Endodermal cell (in vitro differentiated cells): ENCODE results near the gene OR1J4. TPM values are rescaled to one million over a fixed set of nuclear protein-coding genes. Genes with fewer than 3 reads are reported as not detected.

Experiments used
- DNase-seq: peaks from one replicate; pipeline ENCODE4 v3.0.0-alpha.2; 2017
- H3K27ac ChIP-seq: 2 replicates; pipeline ENCODE4 v1.5.1; 2013; ENCODE audit warnings: mild to moderate bottlenecking, low read depth, low read length, moderate library complexity
- H3K27me3 ChIP-seq: 2 replicates; pipeline ENCODE4 v1.6.1; 2013; ENCODE audit warnings: mild to moderate bottlenecking, low read length, moderate library complexity; ENCODE audit not compliant: insufficient read depth, control insufficient read depth, poor library complexity, severe bottlenecking
- H3K36me3 ChIP-seq: 2 replicates; pipeline ENCODE4 v1.7.0; 2013; ENCODE audit warnings: mild to moderate bottlenecking, low read length, moderate library complexity; ENCODE audit not compliant: control insufficient read depth, insufficient read depth
- H3K4me1 ChIP-seq: one replicate; pipeline ENCODE4 v1.7.0; 2013; ENCODE audit warnings: low read length; ENCODE audit not compliant: control insufficient read depth, insufficient read depth
- H3K4me3 ChIP-seq: 2 replicates; pipeline ENCODE4 v1.5.1; 2013; ENCODE audit warnings: mild to moderate bottlenecking, low read length, moderate library complexity
- H3K9ac ChIP-seq: 2 replicates; pipeline ENCODE4 v1.6.1; 2013; ENCODE audit warnings: mild to moderate bottlenecking, low read length, moderate library complexity; ENCODE audit not compliant: poor library complexity, severe bottlenecking; ENCODE audit errors: extremely low read depth
- H3K9me3 ChIP-seq: 2 replicates; pipeline ENCODE4 v1.6.1; 2013; ENCODE audit warnings: mild to moderate bottlenecking, low read length, moderate library complexity; ENCODE audit not compliant: control insufficient read depth
- H3K27ac Mint-ChIP-seq: 2 replicates; pipeline ENCODE4 v1.8.0; 2020; ENCODE audit warnings: mixed read lengths
- H3K27me3 Mint-ChIP-seq: 2 replicates; pipeline ENCODE4 v1.8.0; 2021; ENCODE audit warnings: mild to moderate bottlenecking, mixed read lengths; ENCODE audit not compliant: insufficient read depth
- H3K36me3 Mint-ChIP-seq: 2 replicates; pipeline ENCODE4 v1.8.0; 2020; ENCODE audit warnings: low read depth, mixed read lengths
- H3K4me1 Mint-ChIP-seq: 2 replicates; pipeline ENCODE4 v1.8.0; 2020; ENCODE audit warnings: mixed read lengths
- H3K4me3 Mint-ChIP-seq: 2 replicates; pipeline ENCODE4 v1.8.0; 2020; ENCODE audit warnings: mild to moderate bottlenecking, moderate library complexity, mixed read lengths
- H3K9me3 Mint-ChIP-seq: 2 replicates; pipeline ENCODE4 v1.8.0; 2020; ENCODE audit warnings: mild to moderate bottlenecking, mixed read lengths
- CTCF ChIP-seq: fragments of 200-600 bp; sonication (generic); conservative IDR thresholded peaks from 2 replicates; pipeline ENCODE4 v1.5.0; 2021; ENCODE audit warnings: antibody characterized with exemption, mild to moderate bottlenecking
- WGBS, 2 experiments: methylation state at CpG; one replicate each; pipeline versions ENCODE4 v1.1.5 to v1.1.7; 2013; ENCODE audit warnings: missing lambda C conversion rate in 2 of 2, mixed read lengths in 1 of 2; ENCODE audit not compliant: insufficient coverage in 1 of 2, insufficient read length in 1 of 2; 5-methylcytosine and 5-hydroxymethylcytosine counted together
- long read RNA-seq, 4 experiments: library from polyadenylated mRNA in 2 of 4; library from RNA in 1 of 4; library from capped mRNA in 1 of 4; stranded (forward) in 3 of 4; unstranded in 1 of 4; transcript quantifications; one replicate each; pipeline ENCODE4 v2.0.0, GENCODE V29; 2020 to 2021; ENCODE audit warnings: inconsistent platforms in 1 of 4
- polyA plus RNA-seq, 2 experiments: library from polyadenylated mRNA; stranded (reverse); fragments of 50-300 nt; gene quantifications; one replicate each; pipeline ENCODE4 v1.2.3, GENCODE V29; 2013
- total RNA-seq, 2 donors: library from RNA; stranded (reverse); fragmentation: NEBNext Ultra II Directional in 1 of 2; extraction: Animal tissue kit (Norgen Biotek cat#: 25700) in 1 of 2; gene quantifications; 2 replicates in 1 of 2; 3 replicates in 1 of 2; pipeline ENCODE4 v1.2.1, GENCODE V29; 2021

OR1J4 gene
- total RNA-seq: not detected
- not detected for polyA plus RNA-seq (2013, experiment 1 of 2)
- not detected for polyA plus RNA-seq (2013, experiment 2 of 2)
- long read RNA-seq, experiment 1: 0 reads
- long read RNA-seq, experiment 2: 0 reads
- long read RNA-seq, experiment 3: 0 reads
- long read RNA-seq, experiment 4: 0 reads

GRCh38 chr9:122518841-122519240, at the start of gene OR1J4:
TSS of gene OR1J4 (plus strand) at chr9:122519141. CDS start at chr9:122519141, 0 bp downstream.
- WGBS, 2 experiments: 77 to 89% methylated on average over 3 to 4 of the region's 4 CpGs
- no peaks in the 10 kb centered on the region for H3K36me3 Mint-ChIP-seq
- no peak within 1 kb of the TSS for H3K9ac ChIP-seq
- DNase-seq: no peak
- H3K4me1 Mint-ChIP-seq: no peaks in the 10 kb centered on the region
- no peaks in the 10 kb centered on the region for H3K36me3 ChIP-seq
- H3K9me3 ChIP-seq: peaks cover 5% of the 10 kb centered on the region
- no peaks in the 10 kb centered on the region for H3K4me1 ChIP-seq
- no peak within 1 kb of the TSS for H3K27ac ChIP-seq
- no peaks in the 10 kb centered on the region for H3K27me3 ChIP-seq
- no peak within 1 kb of the TSS for H3K27ac Mint-ChIP-seq
- H3K4me3 ChIP-seq: no peak within 1 kb of the TSS
- peaks cover 11% of the 10 kb centered on the region for H3K9me3 Mint-ChIP-seq
- H3K4me3 Mint-ChIP-seq: no peak within 1 kb of the TSS
- no peak for TF ChIP-seq CTCF
- H3K27me3 Mint-ChIP-seq: peaks cover 43% of the 10 kb centered on the region

- H3K27ac Mint-ChIP-seq: no peak overlapping the region
- Histone ChIP-seq H3K9ac (no peak overlapping the region), H3K4me3 (no peak overlapping the region), H3K36me3 (no peaks in the 10 kb centered on the region), H3K9me3 (no peaks in the 10 kb centered on the region), H3K27me3 (no peaks in the 10 kb centered on the region), H3K27ac (no peak overlapping the region), H3K4me1 (no peaks in the 10 kb centered on the region)
- no peak for TF ChIP-seq CTCF
- H3K27me3 Mint-ChIP-seq: peaks cover 16% of the 10 kb centered on the region
- no peaks in the 10 kb centered on the region for H3K36me3 Mint-ChIP-seq
- DNase-seq: no peak
- peaks cover 5% of the 10 kb centered on the region for H3K9me3 Mint-ChIP-seq
- H3K4me3 Mint-ChIP-seq: no peak overlapping the region
- WGBS, 2 experiments: 60 to 70% methylated on average over 3 of the region's 3 CpGs
- no peaks in the 10 kb centered on the region for H3K4me1 Mint-ChIP-seq
Observed at GRCh38 chr9:122474561-122474960, 44.4 kb upstream of the OR1J4 start.

DNA sequence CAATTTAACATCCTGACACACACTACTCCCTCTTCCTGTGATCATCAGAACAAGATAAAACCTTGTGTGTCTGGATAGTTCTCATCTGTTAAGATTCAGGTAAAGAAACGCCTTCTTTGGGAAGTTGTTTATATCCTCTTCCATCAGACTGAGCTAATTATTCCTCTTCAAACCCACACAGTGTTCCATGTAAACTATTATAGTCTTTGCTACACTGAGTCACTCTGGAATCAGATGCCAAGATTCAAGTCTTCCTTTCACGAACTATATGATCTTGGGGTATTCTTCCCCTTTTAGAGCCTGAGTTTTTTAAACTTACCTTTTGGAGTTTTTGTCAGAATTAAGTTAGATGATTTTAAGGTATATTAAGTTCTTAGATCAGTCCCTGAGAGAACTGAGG, 43.2 kb upstream of the OR1J4 start:
- no peak for DNase-seq
- no peak overlapping the region for H3K4me3 ChIP-seq
- no peak overlapping the region for H3K9ac ChIP-seq
- H3K27ac Mint-ChIP-seq: no peak overlapping the region
- no peaks in the 10 kb centered on the region for H3K4me1 ChIP-seq
- WGBS, 2 experiments: 75 to 80% methylated on average over 2 of the region's 2 CpGs
- peaks cover 16% of the 10 kb centered on the region for H3K27me3 Mint-ChIP-seq
- no peaks in the 10 kb centered on the region for H3K36me3 ChIP-seq
- H3K4me1 Mint-ChIP-seq: no peaks in the 10 kb centered on the region
- H3K27me3 ChIP-seq: no peaks in the 10 kb centered on the region
- TF ChIP-seq CTCF: no peak
- peaks cover under 1% of the 10 kb centered on the region for H3K9me3 Mint-ChIP-seq
- H3K36me3 Mint-ChIP-seq: no peaks in the 10 kb centered on the region
- H3K9me3 ChIP-seq: no peaks in the 10 kb centered on the region
- H3K27ac ChIP-seq: no peak overlapping the region
- H3K4me3 Mint-ChIP-seq: no peak overlapping the region
